ENCODE measurements around the gene CCL25.

Gene CCL25

GRCh38 chr19:8108560-8109445 lies 56.2 kb downstream of the CCL25 start:
- H3K4me3 ChIP-seq (ENCODE audit: low read depth, low read length), result no peak overlapping the region
- TF ChIP-seq CTCF (IDR thresholded peaks at IDR 0.05; ENCODE audit: low read depth, low read length), result no peak

GRCh38 chr19:8109455-8109854 lies 56.9 kb downstream of the CCL25 start:
- no peak for TF ChIP-seq CTCF (IDR thresholded peaks at IDR 0.05; ENCODE audit: low read depth, low read length)

GRCh38 chr19:8109890-8110662 lies 57.5 kb downstream of the CCL25 start:
- no peak overlapping the region for H3K4me3 ChIP-seq (ENCODE audit: low read depth, low read length)
- TF ChIP-seq CTCF (IDR thresholded peaks at IDR 0.05; ENCODE audit: low read depth, low read length), result no peak

More at GRCh38 chr19:8109455-8109854, 56.9 kb downstream of the CCL25 start:
- no peak overlapping the region for H3K4me3 ChIP-seq (ENCODE audit: low read depth, low read length)

GRCh38 chr19:8110931-8111330 lies 58.4 kb downstream of the CCL25 start:
- no peak for TF ChIP-seq CTCF (IDR thresholded peaks at IDR 0.05; ENCODE audit: low read depth, low read length)
- H3K4me3 ChIP-seq (ENCODE audit: low read depth, low read length), result no peak overlapping the region

- TF ChIP-seq CTCF (IDR thresholded peaks at IDR 0.05; ENCODE audit: low read depth, low read length), result no peak
Measured at GRCh38 chr19:8111376-8111775, 58.8 kb downstream of the CCL25 start.

More at GRCh38 chr19:8111376-8111775, 58.8 kb downstream of the CCL25 start:
- H3K4me3 ChIP-seq (ENCODE audit: low read depth, low read length), result no peak overlapping the region

Data from WI38 (cell line).